Measurements from ENCODE around the gene TMEM125. TPM values are rescaled to one million over a fixed set of nuclear protein-coding genes. Genes with fewer than 3 reads are reported as not detected.

Gene TMEM125
- total and polyA plus RNA-seq, 10 of the 15 experiments (the other 5 are each of a cell fraction or from before 2014, with no cell fraction given) = 0.28 TPM; not detected in 9

- DNase-seq (ENCODE audit: low read depth, low spot score) (no peak), FAIRE-seq (no peak), ATAC-seq (no peak)
- in situ Hi-C loops (cut with MboI) (no loop called here), intact Hi-C loops (cut with micrococcal nuclease; ENCODE audit: unreplicated experiment) (no loop called here)
- Histone ChIP-seq H3K4me2 (ENCODE audit: control insufficient read depth, insufficient read depth) (no peak overlapping the region), H3K4me1 (ENCODE audit: control insufficient read depth, insufficient read depth, low read length) (no peaks in the 10 kb centered on the region), H3K27ac (ENCODE audit: control insufficient read depth, insufficient read depth) (no peak overlapping the region), H4K20me1 (ENCODE audit: control insufficient read depth, insufficient read depth) (no peaks in the 10 kb centered on the region), H2AFZ (ENCODE audit: control insufficient read depth, low read depth, low read length) (no peak overlapping the region), H3K4me3 (no peak overlapping the region), H3K9me3 (replicated peaks; ENCODE audit: control insufficient read depth, insufficient read depth, low read length) (no peaks in the 10 kb centered on the region), H3K36me3 (ENCODE audit: control insufficient read depth in 2 of 2, insufficient read depth in 2 of 2, low read length in 1 of 2) (no peaks in the 10 kb centered on the region), H3K27me3 (replicated peaks in 1 of 2; ENCODE audit: control insufficient read depth in 2 of 2, insufficient read depth in 2 of 2, low read length in 1 of 2) (no peaks in the 10 kb centered on the region), H3K9ac (ENCODE audit: control insufficient read depth, insufficient read depth, low read length) (no peak overlapping the region), H3K79me2 (ENCODE audit: control insufficient read depth, insufficient read depth, low read length) (no peaks in the 10 kb centered on the region)
- TF ChIP-seq, protein P1, sequence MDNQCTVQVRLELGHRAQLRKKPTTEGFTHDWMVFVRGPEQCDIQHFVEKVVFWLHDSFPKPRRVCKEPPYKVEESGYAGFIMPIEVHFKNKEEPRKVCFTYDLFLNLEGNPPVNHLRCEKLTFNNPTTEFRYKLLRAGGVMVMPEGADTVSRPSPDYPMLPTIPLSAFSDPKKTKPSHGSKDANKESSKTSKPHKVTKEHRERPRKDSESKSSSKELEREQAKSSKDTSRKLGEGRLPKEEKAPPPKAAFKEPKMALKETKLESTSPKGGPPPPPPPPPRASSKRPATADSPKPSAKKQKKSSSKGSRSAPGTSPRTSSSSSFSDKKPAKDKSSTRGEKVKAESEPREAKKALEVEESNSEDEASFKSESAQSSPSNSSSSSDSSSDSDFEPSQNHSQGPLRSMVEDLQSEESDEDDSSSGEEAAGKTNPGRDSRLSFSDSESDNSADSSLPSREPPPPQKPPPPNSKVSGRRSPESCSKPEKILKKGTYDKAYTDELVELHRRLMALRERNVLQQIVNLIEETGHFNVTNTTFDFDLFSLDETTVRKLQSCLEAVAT (IDR thresholded peaks at IDR 0.05) = no peak
- no peak for TF ChIP-seq SP1 (IDR thresholded peaks at IDR 0.05; ENCODE audit: low read depth, low read length)
- TF ChIP-seq SUZ12 (IDR thresholded peaks at IDR 0.05; ENCODE audit: unreplicated experiment) = no peak
- TF ChIP-seq, protein P2, sequence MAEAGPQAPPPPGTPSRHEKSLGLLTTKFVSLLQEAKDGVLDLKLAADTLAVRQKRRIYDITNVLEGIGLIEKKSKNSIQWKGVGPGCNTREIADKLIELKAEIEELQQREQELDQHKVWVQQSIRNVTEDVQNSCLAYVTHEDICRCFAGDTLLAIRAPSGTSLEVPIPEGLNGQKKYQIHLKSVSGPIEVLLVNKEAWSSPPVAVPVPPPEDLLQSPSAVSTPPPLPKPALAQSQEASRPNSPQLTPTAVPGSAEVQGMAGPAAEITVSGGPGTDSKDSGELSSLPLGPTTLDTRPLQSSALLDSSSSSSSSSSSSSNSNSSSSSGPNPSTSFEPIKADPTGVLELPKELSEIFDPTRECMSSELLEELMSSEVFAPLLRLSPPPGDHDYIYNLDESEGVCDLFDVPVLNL (IDR thresholded peaks at IDR 0.05; ENCODE audit: low read depth, low read length) = no peak
- TF ChIP-seq ZNF217 (IDR thresholded peaks at IDR 0.05) = no peak
- TF ChIP-seq FOXM1 (IDR thresholded peaks at IDR 0.05; ENCODE audit: low read depth, low read length) = no peak
- TF ChIP-seq, protein P3, sequence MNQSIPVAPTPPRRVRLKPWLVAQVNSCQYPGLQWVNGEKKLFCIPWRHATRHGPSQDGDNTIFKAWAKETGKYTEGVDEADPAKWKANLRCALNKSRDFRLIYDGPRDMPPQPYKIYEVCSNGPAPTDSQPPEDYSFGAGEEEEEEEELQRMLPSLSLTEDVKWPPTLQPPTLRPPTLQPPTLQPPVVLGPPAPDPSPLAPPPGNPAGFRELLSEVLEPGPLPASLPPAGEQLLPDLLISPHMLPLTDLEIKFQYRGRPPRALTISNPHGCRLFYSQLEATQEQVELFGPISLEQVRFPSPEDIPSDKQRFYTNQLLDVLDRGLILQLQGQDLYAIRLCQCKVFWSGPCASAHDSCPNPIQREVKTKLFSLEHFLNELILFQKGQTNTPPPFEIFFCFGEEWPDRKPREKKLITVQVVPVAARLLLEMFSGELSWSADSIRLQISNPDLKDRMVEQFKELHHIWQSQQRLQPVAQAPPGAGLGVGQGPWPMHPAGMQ (IDR thresholded peaks at IDR 0.05; ENCODE audit: borderline replicate concordance) = no peak
- ChIA-PET RAD21 (ENCODE audit: unreplicated experiment) (no interaction called here), SMC1A (ENCODE audit: uncharacterized antibody, unreplicated experiment) (no interaction called here), POLR2A (no interaction called here), CTCF (interaction anchor here (0.6 to 1.1 kb wide), 2 partner anchors 9 to 196 kb away, joined by 3 read pairs; no protein-coding TSS in a partner anchor)
- BruUV-seq (replicated peaks) = no TSS peak
- 53% methylated on average over 9 of the region's 9 CpGs for WGBS (ENCODE audit: insufficient coverage, insufficient replicate concordance, low lambda C conversion rate, missing lambda C conversion rate)
Observed at GRCh38 chr1:43267291-43267805, 2.4 kb upstream of the TMEM125 start.

Measured in GM12878 (cell line).